CD8-positive, alpha-beta memory T cell (primary cell): ENCODE measurements around the gene OR2B2. TPM values are rescaled to one million over a fixed set of nuclear protein-coding genes. Genes with fewer than 3 reads are reported as not detected.

Experiments used
- CTCF ChIA-PET: fragments of 350-600 bp; sonication (Branson Sonifier 250); formaldehyde crosslinking; loops from one replicate; lab custom pipeline; 2021; ENCODE audit warnings: antibody characterized with exemption; lab: Charles Lee
- POLR2A ChIA-PET: fragments of 350-600 bp; sonication (Branson Sonifier 250); formaldehyde crosslinking; loops from one replicate; lab custom pipeline; 2021; ENCODE audit warnings: antibody characterized with exemption; lab: Charles Lee
- DNase-seq, 5 donors: peaks; one replicate each; pipeline versions ENCODE4 v3.0.0 to v3.0.0-alpha.2; 2020 to 2022; ENCODE audit warnings: mixed read lengths in 1 of 5
- H3K27ac ChIP-seq: one replicate; pipeline ENCODE4 v1.7.0; 2013; ENCODE audit warnings: low read depth, mild to moderate bottlenecking, low read length, moderate library complexity
- H3K27me3 ChIP-seq: 2 replicates; pipeline ENCODE4 v1.7.0; 2013; ENCODE audit warnings: low read length, mild to moderate bottlenecking; ENCODE audit not compliant: insufficient read depth, poor library complexity, severe bottlenecking
- H3K36me3 ChIP-seq: 2 replicates; pipeline ENCODE4 v1.7.0; 2013; ENCODE audit warnings: mild to moderate bottlenecking, low read length, moderate library complexity; ENCODE audit not compliant: insufficient read depth
- H3K4me1 ChIP-seq: 2 replicates; pipeline ENCODE4 v1.7.0; 2013; ENCODE audit warnings: mild to moderate bottlenecking, low read length, moderate library complexity; ENCODE audit not compliant: insufficient read depth
- H3K4me3 ChIP-seq: 2 replicates; pipeline ENCODE4 v1.7.0; 2013; ENCODE audit warnings: mild to moderate bottlenecking, low read length
- H3K9me3 ChIP-seq: 2 replicates; pipeline ENCODE4 v1.7.0; 2013; ENCODE audit warnings: mild to moderate bottlenecking, low read length
- H3K27ac Mint-ChIP-seq, 8 donors: one replicate each; pipeline ENCODE4 v1.8.0; 2020 to 2021; ENCODE audit warnings: mixed read lengths in 8 of 8, mild to moderate bottlenecking in 6 of 8, inconsistent platforms in 3 of 8, moderate library complexity in 3 of 8
- H3K27me3 Mint-ChIP-seq, 2 donors: one replicate each; pipeline ENCODE4 v1.8.0; 2020 to 2021; ENCODE audit warnings: mixed read lengths in 2 of 2, mild to moderate bottlenecking in 1 of 2, moderate library complexity in 1 of 2
- H3K36me3 Mint-ChIP-seq, 3 donors: one replicate each; pipeline ENCODE4 v1.8.0; 2020 to 2021; ENCODE audit warnings: mixed read lengths in 3 of 3, inconsistent platforms in 1 of 3, mild to moderate bottlenecking in 1 of 3
- H3K4me1 Mint-ChIP-seq, 3 donors: one replicate each; pipeline ENCODE4 v1.8.0; 2020 to 2021; ENCODE audit warnings: mixed read lengths in 3 of 3, inconsistent platforms in 1 of 3, mild to moderate bottlenecking in 1 of 3
- H3K4me3 Mint-ChIP-seq, 7 donors: one replicate each; pipeline ENCODE4 v1.8.0; 2020 to 2021; ENCODE audit warnings: mixed read lengths in 7 of 7, mild to moderate bottlenecking in 6 of 7, moderate library complexity in 4 of 7, inconsistent platforms in 2 of 7
- H3K9me3 Mint-ChIP-seq, 5 donors: one replicate each; pipeline ENCODE4 v1.8.0; 2020 to 2022; ENCODE audit warnings: mixed read lengths in 5 of 5, mild to moderate bottlenecking in 3 of 5, moderate library complexity in 2 of 5, inconsistent platforms in 1 of 5
- polyA plus RNA-seq: library from polyadenylated mRNA; unstranded; fragments of 300-500 nt; fragmentation: Illumina TruSeq; gene quantifications from one replicate; pipeline ENCODE4 v1.2.3, GENCODE V29; 2021
- total RNA-seq, 2 experiments: library from RNA; stranded (reverse); gene quantifications; one replicate each; pipeline ENCODE4 v1.2.3, GENCODE V29; 2021

The OR2B2 gene
- total and polyA plus RNA-seq, 3 experiments from 2014 or later = not detected

DNA sequence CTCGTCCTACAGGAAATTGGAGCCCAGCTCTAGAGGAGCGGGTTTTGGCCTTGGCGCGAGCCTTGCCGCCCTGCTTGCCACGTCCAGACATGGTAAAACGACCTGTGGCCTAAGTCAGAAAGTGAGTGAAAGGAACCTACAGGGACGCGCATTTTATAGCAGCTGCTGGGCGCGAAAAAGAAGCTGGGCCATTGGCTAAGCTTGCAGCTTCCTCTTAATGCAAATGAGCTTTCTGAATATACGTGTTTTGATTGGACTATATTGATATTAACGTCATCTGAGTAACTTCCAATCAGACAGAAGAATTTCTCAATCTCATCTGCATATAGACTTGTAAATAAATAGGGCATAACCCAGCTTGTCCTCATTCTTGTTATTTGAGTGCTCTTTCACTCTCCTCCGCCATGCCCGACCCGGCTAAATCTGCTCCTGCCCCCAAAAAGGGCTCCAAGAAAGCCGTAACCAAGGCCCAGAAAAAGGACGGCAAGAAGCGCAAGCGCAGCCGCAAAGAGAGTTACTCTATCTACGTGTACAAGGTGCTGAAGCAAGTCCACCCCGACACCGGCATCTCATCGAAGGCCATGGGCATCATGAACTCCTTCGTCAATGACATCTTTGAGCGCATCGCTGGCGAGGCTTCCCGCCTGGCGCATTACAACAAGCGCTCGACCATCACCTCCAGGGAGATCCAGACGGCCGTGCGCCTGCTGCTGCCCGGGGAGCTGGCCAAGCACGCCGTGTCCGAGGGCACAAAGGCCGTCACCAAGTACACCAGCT is 18.9 kb downstream of the OR2B2 start:
- peaks cover 0 to 8% (median 0%) of the 10 kb centered on the region in 5 donors for H3K9me3 Mint-ChIP-seq
- Histone ChIP-seq H3K27ac (peak overlapping the region; percentile 79), H3K36me3 (no peaks in the 10 kb centered on the region), H3K4me3 (peak overlapping the region; percentile 82), H3K27me3 (no peaks in the 10 kb centered on the region), H3K4me1 (peaks cover 19% of the 10 kb centered on the region), H3K9me3 (no peaks in the 10 kb centered on the region)
- H3K36me3 Mint-ChIP-seq = peaks cover 0 to 12% (median 0%) of the 10 kb centered on the region in 3 donors
- POLR2A ChIA-PET = interaction anchor here (0.5 to 8.1 kb wide), 48 partner anchors 10 to 1901 kb away, joined by 3 to 623 read pairs (median 6); partner anchors contain the start of genes GPX5 and ZNF184
- H3K4me1 Mint-ChIP-seq = peaks cover 29 to 44% (median 40%) of the 10 kb centered on the region in 3 donors
- no peak overlapping the region for H3K4me3 Mint-ChIP-seq
- CTCF ChIA-PET = interaction anchor here (0.8 to 7.2 kb wide), 31 partner anchors 9 to 1890 kb away, joined by 3 to 229 read pairs (median 4); partner anchors contain the start of gene ZNF184
- peak overlapping the region in 3 of 8 donors; percentile 94 to 97 (median 97) for H3K27ac Mint-ChIP-seq
- DNase-seq = peak; percentile 75 to 95 (median 91)
- peaks cover 0 to 2% of the 10 kb centered on the region in 2 donors for H3K27me3 Mint-ChIP-seq

DNA sequence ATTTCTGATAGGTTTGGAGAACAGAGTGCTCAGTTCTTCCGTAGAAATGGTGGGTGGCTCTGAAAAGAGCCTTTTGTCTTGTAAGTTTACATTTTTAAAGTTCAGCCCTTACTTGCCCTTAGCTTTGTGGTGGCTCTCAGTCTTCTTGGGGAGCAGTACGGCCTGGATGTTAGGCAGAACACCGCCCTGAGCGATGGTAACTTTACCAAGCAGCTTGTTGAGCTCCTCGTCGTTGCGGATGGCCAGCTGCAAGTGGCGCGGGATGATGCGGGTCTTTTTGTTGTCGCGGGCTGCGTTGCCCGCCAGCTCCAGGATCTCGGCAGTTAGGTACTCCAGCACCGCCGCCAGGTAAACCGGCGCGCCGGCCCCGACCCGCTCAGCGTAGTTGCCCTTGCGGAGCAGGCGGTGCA is 19.5 kb downstream of the OR2B2 start:
- Histone ChIP-seq H3K4me1 (peaks cover 19% of the 10 kb centered on the region), H3K9me3 (no peaks in the 10 kb centered on the region), H3K27ac (peak overlapping the region; percentile 79), H3K36me3 (no peaks in the 10 kb centered on the region), H3K4me3 (peak overlapping the region; percentile 82), H3K27me3 (no peaks in the 10 kb centered on the region)
- POLR2A ChIA-PET = interaction anchor here (0.5 to 8.1 kb wide), 35 partner anchors 23 to 1872 kb away, joined by 3 to 623 read pairs (median 7); partner anchors contain the start of gene ZNF184
- peaks cover 0 to 8% (median 0%) of the 10 kb centered on the region in 5 donors for H3K9me3 Mint-ChIP-seq
- peaks cover 0 to 2% of the 10 kb centered on the region in 2 donors for H3K27me3 Mint-ChIP-seq
- H3K36me3 Mint-ChIP-seq = peaks cover 0 to 12% (median 0%) of the 10 kb centered on the region in 3 donors
- H3K4me3 Mint-ChIP-seq = no peak overlapping the region
- DNase-seq = no peak
- peak overlapping the region in 3 of 8 donors; percentile 94 to 97 (median 97) for H3K27ac Mint-ChIP-seq
- peaks cover 29 to 44% (median 40%) of the 10 kb centered on the region in 3 donors for H3K4me1 Mint-ChIP-seq
- CTCF ChIA-PET = interaction anchor here (0.8 to 7.2 kb wide), 25 partner anchors 13 to 1890 kb away, joined by 3 to 229 read pairs (median 5); a partner anchor contains a TSS

DNA sequence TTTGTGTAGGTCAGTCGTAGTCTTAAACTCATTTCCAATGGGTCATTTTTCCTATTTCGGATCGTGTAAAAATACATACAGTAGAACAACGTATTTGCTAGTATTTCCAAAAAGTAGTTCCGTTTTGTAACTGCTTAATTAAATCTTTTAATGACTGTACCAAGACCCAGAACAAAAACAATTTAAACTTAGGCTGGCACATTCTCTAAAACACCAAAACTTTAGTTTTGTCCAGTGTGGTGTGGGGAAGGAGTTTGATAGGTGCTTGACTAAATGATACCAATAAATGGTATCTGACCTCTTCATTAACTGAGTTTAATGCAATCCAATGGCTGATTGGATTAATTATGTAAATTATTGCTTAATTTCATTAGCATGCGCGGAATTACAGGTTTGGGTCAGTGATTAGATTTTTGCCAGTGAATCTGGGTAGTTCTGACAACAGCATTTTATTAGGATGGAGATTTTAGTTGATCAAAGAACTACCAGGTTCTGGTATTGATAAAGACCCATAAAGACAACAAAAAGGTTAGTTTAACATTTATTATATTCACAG is 20.8 kb downstream of the OR2B2 start:
- Histone ChIP-seq H3K4me1 (peaks cover 19% of the 10 kb centered on the region), H3K27me3 (no peaks in the 10 kb centered on the region), H3K9me3 (no peaks in the 10 kb centered on the region), H3K27ac (peak overlapping the region; percentile 79), H3K36me3 (no peaks in the 10 kb centered on the region), H3K4me3 (peak overlapping the region; percentile 15)
- Mint-ChIP-seq H3K4me1 (peaks cover 29 to 44% (median 40%) of the 10 kb centered on the region in 3 donors), H3K27ac (peak overlapping the region in 7 of 8 donors; percentile 10 to 88 (median 70)), H3K36me3 (peaks cover 0 to 12% (median 0%) of the 10 kb centered on the region in 3 donors), H3K4me3 (peak overlapping the region in 5 of 7 donors; percentile 73 to 88 (median 78)), H3K27me3 (peaks cover 0 to 2% of the 10 kb centered on the region in 2 donors), H3K9me3 (peaks cover 0 to 8% (median 0%) of the 10 kb centered on the region in 5 donors)
- DNase-seq = no peak
- ChIA-PET CTCF (interaction anchor here (1.4 to 4.3 kb wide), 10 partner anchors 11 to 119 kb away, joined by 4 to 58 read pairs (median 10); a partner anchor contains a TSS), POLR2A (interaction anchor here (0.6 to 8.1 kb wide), 18 partner anchors 22 to 1769 kb away, joined by 4 to 623 read pairs (median 7); a partner anchor contains a TSS)

DNA sequence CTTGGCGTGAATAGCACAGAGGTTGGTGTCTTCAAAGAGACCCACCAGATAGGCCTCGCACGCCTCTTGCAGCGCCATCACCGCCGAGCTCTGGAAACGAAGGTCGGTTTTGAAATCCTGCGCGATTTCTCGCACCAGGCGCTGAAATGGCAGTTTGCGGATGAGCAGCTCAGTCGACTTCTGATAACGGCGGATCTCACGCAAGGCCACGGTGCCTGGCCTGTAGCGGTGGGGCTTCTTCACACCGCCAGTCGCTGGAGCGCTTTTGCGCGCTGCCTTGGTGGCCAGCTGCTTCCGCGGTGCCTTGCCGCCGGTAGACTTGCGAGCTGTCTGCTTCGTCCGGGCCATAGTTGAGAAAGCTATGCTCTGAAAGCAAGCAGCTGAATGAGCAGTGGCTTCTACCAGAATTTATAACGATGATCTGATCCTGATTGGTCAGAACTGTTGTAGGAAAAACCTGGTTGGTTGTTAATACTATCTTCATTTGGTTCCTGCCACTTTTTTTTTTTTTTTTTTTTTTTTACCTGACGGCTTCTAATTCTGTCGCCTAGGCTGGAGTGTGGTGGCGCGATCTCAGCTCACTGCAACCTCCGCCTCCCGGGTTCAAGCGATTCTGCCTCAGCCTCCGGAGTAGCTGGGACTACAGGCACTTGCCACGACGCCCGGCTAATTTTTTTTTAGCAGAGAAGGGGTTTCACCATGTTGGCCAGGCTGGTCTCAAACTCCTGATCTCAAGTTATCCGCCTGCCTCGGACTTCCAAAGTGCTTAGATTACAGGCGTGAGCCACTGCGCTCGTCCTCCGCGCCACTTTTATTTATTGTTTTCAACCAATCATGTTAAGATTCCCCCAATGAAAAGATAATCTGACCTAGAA is 21.5 kb downstream of the OR2B2 start:
- Histone ChIP-seq H3K4me3 (peak overlapping the region; percentile 67), H3K27ac (peak overlapping the region; percentile 79), H3K27me3 (no peaks in the 10 kb centered on the region), H3K9me3 (no peaks in the 10 kb centered on the region), H3K4me1 (peaks cover 19% of the 10 kb centered on the region), H3K36me3 (no peaks in the 10 kb centered on the region)
- peak; percentile 69 to 90 (median 82) for DNase-seq
- Mint-ChIP-seq H3K4me1 (peaks cover 29 to 44% (median 40%) of the 10 kb centered on the region in 3 donors), H3K27ac (peak overlapping the region in 7 of 8 donors; percentile 79 to 95 (median 86)), H3K27me3 (peaks cover 0 to 2% of the 10 kb centered on the region in 2 donors), H3K4me3 (peak overlapping the region in 5 of 7 donors; percentile 73 to 88 (median 78)), H3K36me3 (peaks cover 0 to 12% (median 0%) of the 10 kb centered on the region in 3 donors), H3K9me3 (peaks cover 0 to 8% (median 0%) of the 10 kb centered on the region in 5 donors)
- ChIA-PET POLR2A (interaction anchor here (0.6 to 8.1 kb wide), 34 partner anchors 21 to 1874 kb away, joined by 3 to 623 read pairs (median 6); a partner anchor contains a TSS), CTCF (interaction anchor here (0.6 to 4.3 kb wide), 21 partner anchors 9 to 764 kb away, joined by 3 to 58 read pairs (median 5); a partner anchor contains a TSS)

DNA sequence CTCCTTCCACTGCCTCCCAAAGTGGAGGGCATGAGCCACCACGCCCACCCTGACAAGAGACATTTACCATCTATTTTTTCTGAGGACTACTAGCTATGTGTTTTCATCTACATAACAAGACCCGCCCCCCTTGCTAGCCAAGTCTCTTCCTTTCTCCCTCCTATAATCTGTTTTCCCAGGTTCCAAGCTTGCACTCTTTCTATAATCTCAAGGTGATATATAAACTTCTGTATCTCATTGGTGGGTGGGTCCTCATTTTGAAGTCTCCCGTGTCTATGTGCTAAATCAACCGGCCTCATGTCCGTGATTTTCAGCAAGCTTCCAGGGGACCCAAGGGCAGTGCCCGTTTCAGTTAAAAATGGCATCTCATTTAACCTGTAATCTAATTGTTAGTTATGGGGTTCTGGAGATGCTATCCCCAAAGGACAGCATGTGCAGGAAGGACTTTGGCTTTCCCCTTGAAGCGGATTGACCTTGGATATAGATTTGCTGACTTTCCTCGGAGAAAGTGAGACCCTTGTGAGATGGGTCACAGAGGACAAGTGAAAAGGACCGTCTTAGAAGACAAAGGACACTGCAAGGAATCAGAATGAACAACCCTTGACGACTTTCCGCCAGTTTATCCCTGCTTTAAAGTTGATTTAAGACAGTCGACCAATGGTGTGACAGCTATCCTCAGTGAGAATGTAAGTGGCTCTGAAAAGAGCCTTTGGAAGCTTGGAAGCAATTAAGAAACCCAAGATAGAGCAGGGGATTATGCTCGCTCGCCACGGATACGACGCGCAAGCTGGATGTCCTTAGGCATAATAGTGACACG is 22.4 kb downstream of the OR2B2 start:
- Histone ChIP-seq H3K4me3 (peak overlapping the region; percentile 67), H3K27me3 (no peaks in the 10 kb centered on the region), H3K9me3 (no peaks in the 10 kb centered on the region), H3K36me3 (no peaks in the 10 kb centered on the region), H3K27ac (peak overlapping the region; percentile 79), H3K4me1 (peaks cover 19% of the 10 kb centered on the region)
- peak overlapping the region in 6 of 7 donors; percentile 2 to 88 (median 78) for H3K4me3 Mint-ChIP-seq
- peaks cover 29 to 44% (median 40%) of the 10 kb centered on the region in 3 donors for H3K4me1 Mint-ChIP-seq
- H3K27ac Mint-ChIP-seq = peak overlapping the region in 7 of 8 donors; percentile 79 to 95 (median 86)
- DNase-seq = no peak
- H3K27me3 Mint-ChIP-seq = peaks cover 0 to 2% of the 10 kb centered on the region in 2 donors
- H3K36me3 Mint-ChIP-seq = peaks cover 0 to 12% (median 0%) of the 10 kb centered on the region in 3 donors
- CTCF ChIA-PET = interaction anchor here (0.6 to 4.3 kb wide), 23 partner anchors 8 to 763 kb away, joined by 3 to 58 read pairs (median 4); a partner anchor contains a TSS
- POLR2A ChIA-PET = interaction anchor here (0.6 to 8.1 kb wide), 24 partner anchors 21 to 1873 kb away, joined by 3 to 623 read pairs (median 8); a partner anchor contains a TSS
- H3K9me3 Mint-ChIP-seq = peaks cover 0 to 8% (median 0%) of the 10 kb centered on the region in 5 donors

DNA sequence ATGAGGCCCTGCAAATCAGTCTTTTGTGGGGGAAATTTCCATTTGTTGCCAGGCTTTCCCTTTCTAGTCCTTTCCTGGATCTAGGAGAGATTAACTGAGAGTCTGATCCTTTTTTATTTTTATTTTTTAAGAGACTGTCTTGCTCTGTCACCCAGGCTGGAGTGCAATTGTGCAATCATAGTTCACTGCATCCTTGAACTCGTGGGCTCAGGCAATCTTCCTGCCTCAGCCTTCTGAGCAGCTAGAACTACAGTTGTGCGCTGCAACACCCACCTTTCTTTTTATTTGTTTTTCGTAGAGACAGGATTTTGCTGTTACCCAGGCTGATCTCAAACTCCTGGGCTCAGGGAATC is 22.9 kb downstream of the OR2B2 start:
- H3K36me3 Mint-ChIP-seq = peaks cover 0 to 12% (median 0%) of the 10 kb centered on the region in 3 donors
- H3K4me3 Mint-ChIP-seq = peak overlapping the region in 1 of 7 donors; percentile 2
- H3K27ac Mint-ChIP-seq = peak overlapping the region in 2 of 8 donors; percentile 17 to 86
- ChIA-PET CTCF (interaction anchor here (0.9 to 4.3 kb wide), 9 partner anchors 18 to 756 kb away, joined by 3 to 58 read pairs (median 7); a partner anchor contains a TSS), POLR2A (interaction anchor here (1.7 to 8.1 kb wide), 4 partner anchors 20 to 74 kb away, joined by 14 to 623 read pairs (median 126); a partner anchor contains a TSS)
- Histone ChIP-seq H3K27ac (no peak overlapping the region), H3K36me3 (no peaks in the 10 kb centered on the region), H3K27me3 (no peaks in the 10 kb centered on the region), H3K4me3 (no peak overlapping the region), H3K4me1 (peaks cover 19% of the 10 kb centered on the region), H3K9me3 (no peaks in the 10 kb centered on the region)
- H3K27me3 Mint-ChIP-seq = peaks cover 0 to 2% of the 10 kb centered on the region in 2 donors
- peaks cover 29 to 44% (median 40%) of the 10 kb centered on the region in 3 donors for H3K4me1 Mint-ChIP-seq
- DNase-seq = no peak
- peaks cover 0 to 8% (median 0%) of the 10 kb centered on the region in 5 donors for H3K9me3 Mint-ChIP-seq
